NCI-H1048 (cell line): Measurements from ENCODE around the gene NDST4.
A peak's percentile ranks its signal among the peaks of the same experiment; 100 is the strongest.

Experiments
- DNase-seq: peaks from one replicate; lab custom pipeline; 2025; lab: John Stamatoyannopoulos, UW

The NDST4 gene

GRCh38 chr4:115113506-115114106 lies at the start of gene NDST4:
Gene NDST4, minus strand, starts transcription at chr4:115113620. Its CDS starts 36,584 bp downstream, at chr4:115077036.
- DNase-seq, result no peak

- no peak for DNase-seq
Measured at GRCh38 chr4:115159141-115159540, 45.7 kb upstream of the NDST4 start.

GRCh38 chr4:115158296-115158695 lies 44.9 kb upstream of the NDST4 start:
- no peak for DNase-seq

- no peak for DNase-seq
Measured at GRCh38 chr4:115154826-115155225, 41.4 kb upstream of the NDST4 start.

- DNase-seq, result no peak
Measured at GRCh38 chr4:115152965-115153364, 39.5 kb upstream of the NDST4 start.

GRCh38 chr4:115152081-115152480 lies 38.7 kb upstream of the NDST4 start:
- no peak for DNase-seq

GRCh38 chr4:115149106-115149505 lies 35.7 kb upstream of the NDST4 start:
- no peak for DNase-seq

- DNase-seq, result no peak
Measured at GRCh38 chr4:115145393-115146160, 32.2 kb upstream of the NDST4 start.

GRCh38 chr4:115128037-115128436 lies 14.6 kb upstream of the NDST4 start:
- DNase-seq, result no peak

- DNase-seq, result no peak
Measured at GRCh38 chr4:115126491-115126890, 13.1 kb upstream of the NDST4 start.

- no peak for DNase-seq
Measured at GRCh38 chr4:115121351-115122043, 8.1 kb upstream of the NDST4 start.

- DNase-seq, result no peak
Measured at GRCh38 chr4:115119804-115120352, 6.5 kb upstream of the NDST4 start.

- no peak for DNase-seq
Measured at GRCh38 chr4:115117651-115118050, 4.2 kb upstream of the NDST4 start.

- no peak for DNase-seq
Measured at GRCh38 chr4:115110191-115111181, 2.9 kb downstream of the NDST4 start.

- DNase-seq, result no peak
Measured at GRCh38 chr4:115108850-115109249, 4.6 kb downstream of the NDST4 start.

GRCh38 chr4:115107411-115107810 lies 6.0 kb downstream of the NDST4 start:
- no peak for DNase-seq

- DNase-seq, result no peak
Measured at GRCh38 chr4:115101675-115102074, 11.7 kb downstream of the NDST4 start.

GRCh38 chr4:115090483-115091075 lies 22.8 kb downstream of the NDST4 start:
- peak; percentile 19 for DNase-seq

GRCh38 chr4:115082633-115083032 lies 30.8 kb downstream of the NDST4 start:
- DNase-seq, result no peak

- no peak for DNase-seq
Measured at GRCh38 chr4:115076691-115077090, 36.7 kb downstream of the NDST4 start.

GRCh38 chr4:115058533-115058932 lies 54.9 kb downstream of the NDST4 start:
- no peak for DNase-seq
